WTC11 (cell line): ENCODE results near the gene PPP1R16B. TPM values are rescaled to one million over a fixed set of nuclear protein-coding genes. Genes with fewer than 3 reads are reported as not detected.

Experiments
- ATAC-seq: fragments of 200-7000 bp; cut with Tn5 transposase; 2 replicates; pipeline ENCODE4 v1.10.0; 2021; ENCODE audit warnings: mild to moderate bottlenecking, moderate library complexity
- CTCF ChIA-PET: fragments of 300-600 bp; sonication (Branson Sonifier 250); formaldehyde crosslinking; loops from one replicate; lab custom pipeline; 2021; ENCODE audit warnings: antibody characterized with exemption; lab: Charles Lee
- POLR2A ChIA-PET: fragments of 350-600 bp; sonication (Branson Sonifier 250); formaldehyde crosslinking; loops from one replicate; lab custom pipeline; 2021; ENCODE audit warnings: antibody characterized with exemption; lab: Charles Lee
- DNase-seq: peaks from one replicate; pipeline ENCODE4 v3.0.0; 2021; ENCODE audit warnings: low spot score
- H3K27ac Mint-ChIP-seq: 2 replicates; pipeline ENCODE4 v1.8.0; 2021; ENCODE audit warnings: mixed read lengths
- H3K27me3 Mint-ChIP-seq: 2 replicates; pipeline ENCODE4 v1.8.0; 2021; ENCODE audit warnings: low read depth, mild to moderate bottlenecking, moderate library complexity, mixed read lengths
- H3K36me3 Mint-ChIP-seq: 2 replicates; pipeline ENCODE4 v1.8.0; 2021; ENCODE audit warnings: mixed read lengths
- H3K4me1 Mint-ChIP-seq: 2 replicates; pipeline ENCODE4 v1.8.0; 2022; ENCODE audit warnings: mixed read lengths
- H3K4me3 Mint-ChIP-seq: 2 replicates; pipeline ENCODE4 v1.8.0; 2021; ENCODE audit warnings: mild to moderate bottlenecking, moderate library complexity, mixed read lengths
- H3K9me3 Mint-ChIP-seq: 2 replicates; pipeline ENCODE4 v1.8.0; 2021; ENCODE audit warnings: mixed read lengths
- AFF4 ChIP-seq: sonication (generic); formaldehyde crosslinking; IDR thresholded peaks from 2 replicates; pipeline ENCODE4 v1.8.1; 2023; ENCODE audit warnings: mild to moderate bottlenecking, missing genetic modification reagents, borderline replicate concordance
- ATF2 ChIP-seq: sonication (generic); formaldehyde crosslinking; IDR thresholded peaks from 2 replicates; pipeline ENCODE4 v1.8.1; 2022; ENCODE audit warnings: low read depth, missing genetic modification reagents, borderline replicate concordance
- E2F4 ChIP-seq: sonication (generic); formaldehyde crosslinking; IDR thresholded peaks from 2 replicates; pipeline ENCODE4 v1.8.1; 2022; ENCODE audit warnings: low read depth, mild to moderate bottlenecking, moderate library complexity, missing genetic modification reagents, borderline replicate concordance
- GABPB1 ChIP-seq: sonication (generic); formaldehyde crosslinking; IDR thresholded peaks from 2 replicates; pipeline ENCODE4 v1.8.1; 2023; ENCODE audit warnings: mild to moderate bottlenecking, missing genetic modification reagents
- HMGXB4 ChIP-seq: sonication (generic); formaldehyde crosslinking; IDR thresholded peaks from 2 replicates; pipeline ENCODE4 v1.8.1; 2023; ENCODE audit warnings: mild to moderate bottlenecking, moderate library complexity, missing genetic modification reagents
- IRF1 ChIP-seq: sonication (generic); formaldehyde crosslinking; IDR thresholded peaks from 2 replicates; pipeline ENCODE4 v1.8.0; 2023; ENCODE audit warnings: missing genetic modification reagents
- NFATC4 ChIP-seq: fragments of 250-450 bp; sonication (Bioruptor Pico); IDR thresholded peaks from 2 replicates; pipeline ENCODE4 v1.9.0; 2021; ENCODE audit warnings: mild to moderate bottlenecking
- PRRX2 ChIP-seq: fragments of 250-450 bp; sonication (Bioruptor Pico); IDR thresholded peaks from 2 replicates; pipeline ENCODE4 v1.8.0; 2021; ENCODE audit warnings: mild to moderate bottlenecking
- RORB ChIP-seq: fragments of 250-450 bp; sonication (Bioruptor Pico); IDR thresholded peaks from 2 replicates; pipeline ENCODE4 v1.9.0; 2021; ENCODE audit warnings: mild to moderate bottlenecking
- SMAD4 ChIP-seq: sonication (generic); formaldehyde crosslinking; IDR thresholded peaks from 2 replicates; pipeline ENCODE4 v1.8.0; 2022; ENCODE audit warnings: mild to moderate bottlenecking, missing genetic modification reagents
- SP1 ChIP-seq: sonication (generic); formaldehyde crosslinking; conservative IDR thresholded peaks from 2 replicates; pipeline ENCODE4 v1.8.1; 2022; ENCODE audit warnings: missing genetic modification reagents
- TCF7 ChIP-seq: sonication (generic); formaldehyde crosslinking; IDR thresholded peaks from 2 replicates; pipeline ENCODE4 v1.8.0; 2022; ENCODE audit warnings: mild to moderate bottlenecking, low read depth, missing genetic modification reagents, moderate library complexity
- TP53 ChIP-seq: sonication (generic); formaldehyde crosslinking; IDR thresholded peaks from 2 replicates; pipeline ENCODE4 v1.8.1; 2023; ENCODE audit warnings: mild to moderate bottlenecking, missing genetic modification reagents
- ZNF121 ChIP-seq: sonication (generic); formaldehyde crosslinking; IDR thresholded peaks from 2 replicates; pipeline ENCODE4 v1.8.0; 2023; ENCODE audit warnings: missing genetic modification reagents
- ZNF232 ChIP-seq: sonication (generic); formaldehyde crosslinking; IDR thresholded peaks from 2 replicates; pipeline ENCODE4 v1.8.0; 2022; ENCODE audit warnings: mild to moderate bottlenecking, missing genetic modification reagents
- ZNF396 ChIP-seq: fragments of 250-450 bp; sonication (Bioruptor Pico); IDR thresholded peaks from 2 replicates; pipeline ENCODE4 v1.8.0; 2021; ENCODE audit warnings: mild to moderate bottlenecking, moderate library complexity, borderline replicate concordance
- ZNF416 ChIP-seq: fragments of 250-450 bp; sonication (Bioruptor Pico); IDR thresholded peaks from 2 replicates; pipeline ENCODE4 v1.9.0; 2021; ENCODE audit warnings: mild to moderate bottlenecking, inconsistent platforms
- ZNF425 ChIP-seq: fragments of 250-450 bp; sonication (Bioruptor Pico); conservative IDR thresholded peaks from 2 replicates; pipeline ENCODE4 v1.9.0; 2021; ENCODE audit warnings: mild to moderate bottlenecking
- ZNF512 ChIP-seq: sonication (generic); formaldehyde crosslinking; IDR thresholded peaks from 2 replicates; pipeline ENCODE4 v1.8.1; 2022; ENCODE audit warnings: missing genetic modification reagents, borderline replicate concordance
- total RNA-seq: library from RNA; stranded (reverse); gene quantifications from 3 replicates; pipeline ENCODE4 v1.2.3, GENCODE V29; 2021

Gene PPP1R16B
- total RNA-seq, 1 experiment from 2014 or later, result 12.0 TPM

GRCh38 chr20:38941726-38942389 is 136.4 kb downstream of the PPP1R16B start (continued):
- TF ChIP-seq AFF4 (CRISPR knock-in tag), result no peak
- TF ChIP-seq RORB (CRISPR knock-in tag), result no peak
- TF ChIP-seq IRF1 (CRISPR knock-in tag), result no peak
- no peak for TF ChIP-seq GABPB1

GRCh38 chr20:38945012-38945411 is 139.5 kb downstream of the PPP1R16B start:
- ATAC-seq (no peak), DNase-seq (no peak)
- Mint-ChIP-seq H3K27me3 (no peaks in the 10 kb centered on the region), H3K4me1 (no peaks in the 10 kb centered on the region), H3K9me3 (no peaks in the 10 kb centered on the region), H3K36me3 (peaks cover 77% of the 10 kb centered on the region), H3K4me3 (no peak overlapping the region), H3K27ac (no peak overlapping the region)
- POLR2A ChIA-PET, result no interaction called here
- CTCF ChIA-PET, result no interaction called here
- TF ChIP-seq ZNF416 (CRISPR knock-in tag) (no peak), SP1 (no peak), E2F4 (CRISPR knock-in tag) (no peak), TCF7 (no peak), NFATC4 (CRISPR knock-in tag) (no peak), TP53 (CRISPR knock-in tag) (no peak), PRRX2 (CRISPR knock-in tag) (no peak), ZNF512 (CRISPR knock-in tag) (no peak), ZNF396 (CRISPR knock-in tag) (no peak), ZNF425 (no peak), ZNF121 (CRISPR knock-in tag) (no peak), SMAD4 (CRISPR knock-in tag) (no peak), ZNF232 (CRISPR knock-in tag) (no peak), HMGXB4 (CRISPR knock-in tag) (no peak), ATF2 (CRISPR knock-in tag) (no peak)
